GM23248 (cell line): ENCODE results near the gene EBI3. TPM values are rescaled to one million over a fixed set of nuclear protein-coding genes. Genes with fewer than 3 reads are reported as not detected.
"Not testable (repeated sequence)": the region's sequence is repeated elsewhere in the genome, so short reads cannot be mapped to it uniquely, and the experiment has no call there.

Source experiments
- DNase-seq: peaks from one replicate; pipeline ENCODE4 v3.0.0-alpha.2; 2015
- H2AFZ ChIP-seq: fragments of 200-600 bp; sonication (generic); 2 replicates; pipeline ENCODE4 v1.6.1; 2016; ENCODE audit warnings: antibody characterized with exemption
- H3F3A ChIP-seq: fragments of 200-600 bp; sonication (generic); 2 replicates; pipeline ENCODE4 v1.6.1; 2016; ENCODE audit warnings: mild to moderate bottlenecking, antibody characterized with exemption, mixed run types; ENCODE audit not compliant: insufficient read depth
- H3K27ac ChIP-seq: fragments of 200-600 bp; sonication (generic); 2 replicates; pipeline ENCODE4 v1.5.1; 2016; ENCODE audit warnings: mild to moderate bottlenecking
- H3K27me3 ChIP-seq: fragments of 200-600 bp; sonication (generic); replicated peaks from 2 replicates; pipeline ENCODE4 v1.6.1; 2016; ENCODE audit warnings: mild to moderate bottlenecking; ENCODE audit not compliant: insufficient read depth
- H3K36me3 ChIP-seq: fragments of 200-600 bp; sonication (generic); 2 replicates; pipeline ENCODE4 v1.6.1; 2016; ENCODE audit warnings: low read depth, mild to moderate bottlenecking
- H3K4me1 ChIP-seq: fragments of 200-600 bp; sonication (generic); 2 replicates; pipeline ENCODE4 v1.6.1; 2016; ENCODE audit warnings: mild to moderate bottlenecking; ENCODE audit not compliant: insufficient read depth
- H3K4me2 ChIP-seq: fragments of 200-600 bp; sonication (generic); one replicate; pipeline ENCODE4 v1.6.1; 2016; ENCODE audit warnings: mild to moderate bottlenecking; ENCODE audit not compliant: unreplicated experiment
- H3K4me3 ChIP-seq: fragments of 200-600 bp; sonication (generic); 2 replicates; pipeline ENCODE4 v1.5.1; 2016; ENCODE audit warnings: mild to moderate bottlenecking
- H3K79me2 ChIP-seq: fragments of 200-600 bp; sonication (generic); 2 replicates; pipeline ENCODE4 v1.6.1; 2016; ENCODE audit warnings: mild to moderate bottlenecking; ENCODE audit not compliant: insufficient read depth
- H3K9ac ChIP-seq: fragments of 200-600 bp; sonication (generic); 2 replicates; pipeline ENCODE4 v1.6.1; 2016; ENCODE audit warnings: mild to moderate bottlenecking
- H3K9me2 ChIP-seq: fragments of 200-600 bp; sonication (generic); 2 replicates; pipeline ENCODE4 v1.6.1; 2016; ENCODE audit warnings: mixed run types, mild to moderate bottlenecking, moderate library complexity; ENCODE audit not compliant: insufficient read depth
- H3K9me3 ChIP-seq: fragments of 200-600 bp; sonication (generic); one replicate; pipeline ENCODE4 v1.6.1; 2017; ENCODE audit warnings: low read depth
- H4K20me1 ChIP-seq: fragments of 200-600 bp; sonication (generic); 2 replicates; pipeline ENCODE4 v1.6.0; 2016; ENCODE audit not compliant: insufficient read depth
- EZH2 ChIP-seq: fragments of 200-600 bp; sonication (generic); IDR thresholded peaks from 2 replicates; pipeline ENCODE4 v1.6.1; 2018; ENCODE audit warnings: antibody characterized with exemption, mild to moderate bottlenecking; ENCODE audit not compliant: insufficient read depth, poor library complexity, severe bottlenecking
- EZH2phosphoT487 ChIP-seq: fragments of 200-600 bp; sonication (generic); IDR thresholded peaks from 2 replicates; pipeline ENCODE4 v1.6.1; 2018; ENCODE audit warnings: antibody characterized with exemption, moderate library complexity, mild to moderate bottlenecking, low read depth; ENCODE audit not compliant: insufficient read depth
- WGBS, 2 experiments: methylation state at CpG; one replicate each; pipeline ENCODE4 v1.1.6; 2015 to 2017; ENCODE audit warnings: low lambda C conversion rate in 2 of 2, low coverage in 1 of 2; ENCODE audit errors: missing lambda C conversion rate in 2 of 2; 5-methylcytosine and 5-hydroxymethylcytosine counted together
- in situ Hi-C: fragments of 300-500 bp; cut with MboI; formaldehyde crosslinking; loops from 2 replicates; pipeline ENCODE4 v1.15.0; 2020
- polyA plus RNA-seq: library from polyadenylated mRNA; unstranded; fragments of >200 nt; fragmentation: Nextera tagmentation; extraction: Ambion mirVana; gene quantifications from 2 replicates; pipeline ENCODE4 v1.2.1, GENCODE V29; 2016
- total RNA-seq: library from RNA; depleted of rRNA; stranded (reverse); fragments of >200 nt; shearing (Covaris generic); gene quantifications from 2 replicates; pipeline ENCODE4 v1.2.3, GENCODE V29; 2014; rRNA removed

EBI3 gene
- total and polyA plus RNA-seq, 2 experiments from 2014 or later: 0.56 TPM; not detected in 1

DNA sequence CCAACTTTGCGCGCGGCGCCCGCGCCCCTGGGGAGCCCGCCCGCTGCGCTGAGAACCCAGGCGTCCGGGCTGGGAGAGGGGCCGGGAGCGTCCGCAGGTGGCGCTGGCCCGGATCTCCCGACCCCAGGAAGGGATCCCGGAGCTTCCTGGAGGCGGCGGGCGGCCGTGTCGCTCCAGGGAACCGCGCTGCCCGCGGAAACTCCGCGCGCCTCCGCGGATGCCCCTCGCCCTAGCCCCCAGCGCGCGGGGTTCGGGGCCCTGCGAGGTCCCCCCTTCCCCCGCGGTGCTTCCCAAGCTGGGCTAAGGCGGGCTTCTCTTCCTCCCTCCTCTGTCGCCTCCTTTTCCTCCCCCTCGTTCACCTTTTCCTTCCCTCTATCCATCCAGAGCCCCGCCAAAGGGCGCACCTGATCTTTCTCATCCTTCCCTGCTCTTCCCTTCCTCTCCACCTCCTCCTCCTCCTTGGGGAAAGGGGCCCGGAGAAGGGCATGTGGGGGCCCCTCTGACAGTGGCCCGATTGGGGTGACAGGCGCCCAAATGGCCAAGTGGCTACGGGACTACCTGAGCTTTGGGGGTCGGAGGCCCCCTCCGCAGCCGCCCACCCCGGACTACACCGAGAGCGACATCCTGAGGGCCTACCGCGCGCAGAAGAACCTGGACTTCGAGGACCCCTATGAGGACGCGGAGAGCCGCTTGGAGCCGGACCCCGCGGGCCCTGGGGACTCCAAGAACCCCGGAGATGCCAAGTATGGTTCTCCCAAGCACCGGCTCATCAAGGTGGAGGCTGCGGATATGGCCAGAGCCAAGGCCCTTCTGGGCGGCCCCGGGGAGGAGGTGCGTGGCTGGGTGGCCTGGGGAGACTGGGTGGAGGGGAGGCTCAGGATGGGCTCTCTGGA is 50.5 kb downstream of the EBI3 start:
- H3K4me3 ChIP-seq: no peak overlapping the region
- no peaks in the 10 kb centered on the region for H3K4me1 ChIP-seq
- DNase-seq: no peak
- peaks cover 41% of the 10 kb centered on the region for H3K27me3 ChIP-seq
- in situ Hi-C loops: no loop called here
- H3K36me3 ChIP-seq: no peaks in the 10 kb centered on the region
- no peaks in the 10 kb centered on the region for H3K79me2 ChIP-seq
- H3K9me3 ChIP-seq: no peaks in the 10 kb centered on the region
- no peaks in the 10 kb centered on the region for H3K9me2 ChIP-seq
- TF ChIP-seq EZH2phosphoT487: no peak
- TF ChIP-seq EZH2: peak; percentile 72
- H2AFZ ChIP-seq: no peak overlapping the region
- no peak overlapping the region for H3K27ac ChIP-seq
- 3 to 4% methylated on average over 50 to 52 of the region's 71 CpGs for WGBS, 2 experiments
- H3K4me2 ChIP-seq: no peak overlapping the region
- no peaks in the 10 kb centered on the region for H4K20me1 ChIP-seq
- H3K9ac ChIP-seq: no peak overlapping the region
- H3F3A ChIP-seq: no peaks in the 10 kb centered on the region

DNA sequence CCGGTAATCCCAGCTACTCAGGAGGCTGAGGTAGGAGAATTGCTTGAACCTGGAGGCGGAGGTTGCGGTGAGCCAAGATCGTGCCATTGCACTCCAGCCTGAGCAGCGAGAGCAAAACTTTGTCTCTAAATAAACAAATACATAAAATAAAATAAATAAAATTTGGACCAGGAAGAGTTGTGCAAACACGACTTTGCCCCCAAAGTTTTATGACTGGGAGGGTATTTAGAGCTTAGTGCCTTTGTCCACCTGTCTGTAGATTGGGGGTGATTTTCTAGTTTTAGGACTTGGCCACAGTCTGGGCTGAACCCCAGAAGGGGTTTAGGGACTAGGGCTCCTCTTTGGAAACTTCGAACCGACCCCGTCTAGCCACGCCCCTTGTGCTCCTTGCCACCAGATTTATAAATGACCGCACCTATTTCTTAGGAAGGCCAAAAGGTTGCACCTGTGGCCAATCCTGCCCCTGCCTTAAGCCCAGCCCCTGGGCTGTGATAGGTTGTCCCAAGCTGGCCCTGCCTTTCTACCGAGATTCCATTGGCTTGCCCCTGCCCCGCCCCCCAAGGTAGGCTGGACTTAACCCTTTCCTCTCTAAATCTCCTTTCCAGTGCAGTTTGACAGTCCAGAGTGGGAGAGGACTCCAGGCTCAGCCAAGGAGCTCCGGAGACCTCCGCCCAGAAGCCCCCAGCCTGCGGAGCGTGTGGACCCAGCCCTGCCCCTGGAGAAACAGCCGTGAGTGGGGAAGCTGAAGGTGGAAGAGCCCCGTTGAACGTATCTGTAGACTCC is 55.0 kb downstream of the EBI3 start:
- peaks cover 38% of the 10 kb centered on the region for H3K27me3 ChIP-seq
- H3K36me3 ChIP-seq: no peaks in the 10 kb centered on the region
- H4K20me1 ChIP-seq: no peaks in the 10 kb centered on the region
- no peak overlapping the region for H3K4me2 ChIP-seq
- 34 to 35% methylated on average over 20 of the region's 20 CpGs for WGBS, 2 experiments
- no peak overlapping the region for H3K27ac ChIP-seq
- H3K79me2 ChIP-seq: no peaks in the 10 kb centered on the region
- H3K4me3 ChIP-seq: no peak overlapping the region
- H2AFZ ChIP-seq: no peak overlapping the region
- in situ Hi-C loops: no loop called here
- H3F3A ChIP-seq: no peaks in the 10 kb centered on the region
- H3K9me2 ChIP-seq: no peaks in the 10 kb centered on the region
- DNase-seq: peak; percentile 27
- no peak overlapping the region for H3K9ac ChIP-seq
- H3K4me1 ChIP-seq: no peaks in the 10 kb centered on the region
- TF ChIP-seq EZH2phosphoT487 (no peak), EZH2 (no peak)
- no peaks in the 10 kb centered on the region for H3K9me3 ChIP-seq

DNA sequence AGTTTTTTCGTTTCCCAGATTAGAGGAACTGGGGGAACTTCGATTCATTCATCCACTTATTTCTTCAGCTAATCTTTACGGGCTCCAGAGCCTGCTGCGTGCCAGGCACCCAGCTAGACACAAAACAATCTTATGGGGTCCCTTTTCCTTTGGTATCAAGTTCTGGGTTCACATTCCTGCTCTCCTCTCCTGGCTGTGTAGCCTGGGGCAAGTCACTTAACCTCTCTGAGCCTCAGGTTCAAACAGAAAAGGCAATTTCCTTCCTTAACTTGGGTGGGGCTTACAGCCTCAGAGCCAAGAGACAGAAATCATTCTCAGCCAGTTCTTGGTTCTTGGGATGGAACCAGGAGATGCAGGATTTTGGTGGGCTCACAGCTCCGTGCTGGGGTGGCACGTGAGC is 55.7 kb downstream of the EBI3 start:
- DNase-seq: no peak
- no peak overlapping the region for H3K4me3 ChIP-seq
- 25 to 27% methylated on average over 6 of the region's 6 CpGs for WGBS, 2 experiments

DNA sequence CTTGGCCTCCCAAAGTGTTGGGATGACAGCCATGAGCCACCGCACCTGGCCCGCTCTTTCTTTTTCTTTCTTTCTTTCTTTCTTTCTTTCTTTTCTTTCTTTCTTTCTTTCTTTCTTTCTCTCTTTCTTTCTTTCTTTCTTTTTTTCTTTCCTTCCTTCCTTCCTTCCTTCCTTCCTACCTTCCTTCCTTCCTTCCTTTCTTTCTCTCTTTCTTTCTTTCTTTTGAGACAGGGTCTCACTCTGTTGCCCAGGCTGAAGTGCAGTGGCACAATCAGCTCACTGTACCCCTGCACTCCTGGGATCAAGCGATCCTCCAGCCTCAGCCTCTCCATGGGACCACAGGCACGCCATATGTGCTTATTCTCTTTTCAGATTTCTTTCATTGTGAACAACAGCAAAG is 56.8 kb downstream of the EBI3 start:
- H3F3A ChIP-seq, H3K36me3 ChIP-seq, H3K27ac ChIP-seq, H3K9me2 ChIP-seq, H4K20me1 ChIP-seq, H3K4me3 ChIP-seq, H3K9ac ChIP-seq, in situ Hi-C loops, H3K4me2 ChIP-seq, H3K79me2 ChIP-seq, H3K4me1 ChIP-seq, H2AFZ ChIP-seq, DNase-seq, H3K9me3 ChIP-seq: not testable (repeated sequence)
- H3K27me3 ChIP-seq: peaks cover 23% of the 10 kb centered on the region
- WGBS, 2 experiments: 84% methylated on average over 4 of the region's 4 CpGs

More for the DNA sequence above, 55.7 kb downstream of the EBI3 start:
- no peak overlapping the region for H2AFZ ChIP-seq
- H3K4me2 ChIP-seq: no peak overlapping the region
- peaks cover 35% of the 10 kb centered on the region for H3K27me3 ChIP-seq
- H3K27ac ChIP-seq: no peak overlapping the region
- H3K4me1 ChIP-seq: no peaks in the 10 kb centered on the region
- H3K9me2 ChIP-seq: no peaks in the 10 kb centered on the region
- no peak for TF ChIP-seq EZH2
- TF ChIP-seq EZH2phosphoT487: no peak
- H3K79me2 ChIP-seq: no peaks in the 10 kb centered on the region
- no peaks in the 10 kb centered on the region for H4K20me1 ChIP-seq
- H3F3A ChIP-seq: no peaks in the 10 kb centered on the region
- in situ Hi-C loops: no loop called here
- no peaks in the 10 kb centered on the region for H3K9me3 ChIP-seq
- no peaks in the 10 kb centered on the region for H3K36me3 ChIP-seq
- no peak overlapping the region for H3K9ac ChIP-seq

Other genes starting within 250 kb of the EBI3 start
- 2,755 and 2,906 TPM in 2 replicates for gene EEF2, start 244.1 kb upstream of the EBI3 start, total RNA-seq
- 326 and 331 TPM in 2 replicates for gene EEF2, start 244.1 kb upstream of the EBI3 start, polyA plus RNA-seq
- 16.8 and 21.0 TPM in 2 replicates for gene PIAS4, start 221.8 kb upstream of the EBI3 start, total RNA-seq
- 6.9 and 9.1 TPM in 2 replicates for gene PIAS4, start 221.8 kb upstream of the EBI3 start, polyA plus RNA-seq
- 33.6 and 41.3 TPM in 2 replicates for gene ZBTB7A, start 162.6 kb upstream of the EBI3 start, total RNA-seq
- 17.8 and 20.6 TPM in 2 replicates for gene ZBTB7A, start 162.6 kb upstream of the EBI3 start, polyA plus RNA-seq
- gene MAP2K2, start 105.4 kb upstream of the EBI3 start, total RNA-seq: 162 and 212 TPM in 2 replicates
- gene MAP2K2, start 105.4 kb upstream of the EBI3 start, polyA plus RNA-seq: 32.3 and 47.0 TPM in 2 replicates
- gene CREB3L3, start 75.9 kb upstream of the EBI3 start, total RNA-seq: not detected in 2 replicates
- gene CREB3L3, start 75.9 kb upstream of the EBI3 start, polyA plus RNA-seq: not detected in 2 replicates
- gene SIRT6, start 47.0 kb upstream of the EBI3 start, total RNA-seq: 12.0 and 14.4 TPM in 2 replicates
- gene SIRT6, start 47.0 kb upstream of the EBI3 start, polyA plus RNA-seq: 19.6 and 20.0 TPM in 2 replicates
- gene ANKRD24, start 46.8 kb upstream of the EBI3 start, total RNA-seq: 0.54 and 3.3 TPM in 2 replicates
- gene ANKRD24, start 46.8 kb upstream of the EBI3 start, polyA plus RNA-seq: 0.14 and 0.46 TPM in 2 replicates
- 17.3 and 20.1 TPM in 2 replicates for gene YJU2, start 17.6 kb downstream of the EBI3 start, total RNA-seq
- gene YJU2, start 17.6 kb downstream of the EBI3 start, polyA plus RNA-seq: 10.6 and 12.9 TPM in 2 replicates
- not detected in 2 replicates for gene SHD, start 49.7 kb downstream of the EBI3 start, total RNA-seq
- not detected in 2 replicates for gene SHD, start 49.7 kb downstream of the EBI3 start, polyA plus RNA-seq
- not detected in 2 replicates for gene TMIGD2, start 72.9 kb downstream of the EBI3 start, total RNA-seq
- not detected in 2 replicates for gene TMIGD2, start 72.9 kb downstream of the EBI3 start, polyA plus RNA-seq
- gene FSD1, start 75.1 kb downstream of the EBI3 start, total RNA-seq: 5.8 and 16.2 TPM in 2 replicates
- gene FSD1, start 75.1 kb downstream of the EBI3 start, polyA plus RNA-seq: 5.8 TPM in 2 replicates
- gene STAP2, start 109.3 kb downstream of the EBI3 start, total RNA-seq: 1.8 and 6.4 TPM in 2 replicates
- gene STAP2, start 109.3 kb downstream of the EBI3 start, polyA plus RNA-seq: 1.7 TPM in 2 replicates
- 3.0 and 6.2 TPM in 2 replicates for gene MPND, start 114.0 kb downstream of the EBI3 start, total RNA-seq
- gene MPND, start 114.0 kb downstream of the EBI3 start, polyA plus RNA-seq: 5.0 and 8.4 TPM in 2 replicates
- 114 and 141 TPM in 2 replicates for gene SH3GL1, start 171.0 kb downstream of the EBI3 start, total RNA-seq
- 151 and 159 TPM in 2 replicates for gene SH3GL1, start 171.0 kb downstream of the EBI3 start, polyA plus RNA-seq
- gene CHAF1A, start 173.1 kb downstream of the EBI3 start, total RNA-seq: 9.1 and 11.6 TPM in 2 replicates
- gene CHAF1A, start 173.1 kb downstream of the EBI3 start, polyA plus RNA-seq: 11.9 and 12.6 TPM in 2 replicates
- 113 and 118 TPM in 2 replicates for gene UBXN6, start 228.3 kb downstream of the EBI3 start, total RNA-seq
- 45.8 and 48.8 TPM in 2 replicates for gene UBXN6, start 228.3 kb downstream of the EBI3 start, polyA plus RNA-seq
- 50.7 and 57.4 TPM in 2 replicates for gene HDGFL2, start 242.8 kb downstream of the EBI3 start, total RNA-seq
- gene HDGFL2, start 242.8 kb downstream of the EBI3 start, polyA plus RNA-seq: 23.0 TPM in 2 replicates